Duodenal mucosa (tissue), 2 donors: ENCODE results near the gene BCOR.

Source experiments
- H3K27ac ChIP-seq: one replicate; pipeline ENCODE4 v1.7.0; 2013; ENCODE audit warnings: low read depth, low read length
- H3K27me3 ChIP-seq, 2 donors: one replicate each; pipeline ENCODE4 v1.7.0; 2013; ENCODE audit warnings: low read length in 2 of 2, control low read depth in 1 of 2; ENCODE audit not compliant: insufficient read depth in 2 of 2, control insufficient read depth in 1 of 2
- H3K36me3 ChIP-seq, 2 donors: one replicate each; pipeline ENCODE4 v1.7.0; 2013; ENCODE audit warnings: low read length in 2 of 2, control low read depth in 1 of 2; ENCODE audit not compliant: insufficient read depth in 2 of 2, control insufficient read depth in 1 of 2
- H3K4me1 ChIP-seq, 2 donors: one replicate each; pipeline ENCODE4 v1.7.0; 2013; ENCODE audit warnings: low read length in 2 of 2, control low read depth in 1 of 2; ENCODE audit not compliant: insufficient read depth in 2 of 2, control insufficient read depth in 1 of 2
- H3K4me3 ChIP-seq, 2 donors: one replicate each; pipeline ENCODE4 v1.7.0; 2013; ENCODE audit warnings: low read length in 2 of 2, low read depth in 1 of 2
- H3K9ac ChIP-seq, 2 donors: one replicate each; pipeline ENCODE4 v1.7.0; 2013; ENCODE audit warnings: low read length in 2 of 2, low read depth in 1 of 2
- H3K9me3 ChIP-seq, 2 donors: one replicate each; pipeline ENCODE4 v1.7.0; 2013; ENCODE audit warnings: low read length in 2 of 2, control low read depth in 1 of 2; ENCODE audit not compliant: control insufficient read depth in 1 of 2

BCOR gene

DNA sequence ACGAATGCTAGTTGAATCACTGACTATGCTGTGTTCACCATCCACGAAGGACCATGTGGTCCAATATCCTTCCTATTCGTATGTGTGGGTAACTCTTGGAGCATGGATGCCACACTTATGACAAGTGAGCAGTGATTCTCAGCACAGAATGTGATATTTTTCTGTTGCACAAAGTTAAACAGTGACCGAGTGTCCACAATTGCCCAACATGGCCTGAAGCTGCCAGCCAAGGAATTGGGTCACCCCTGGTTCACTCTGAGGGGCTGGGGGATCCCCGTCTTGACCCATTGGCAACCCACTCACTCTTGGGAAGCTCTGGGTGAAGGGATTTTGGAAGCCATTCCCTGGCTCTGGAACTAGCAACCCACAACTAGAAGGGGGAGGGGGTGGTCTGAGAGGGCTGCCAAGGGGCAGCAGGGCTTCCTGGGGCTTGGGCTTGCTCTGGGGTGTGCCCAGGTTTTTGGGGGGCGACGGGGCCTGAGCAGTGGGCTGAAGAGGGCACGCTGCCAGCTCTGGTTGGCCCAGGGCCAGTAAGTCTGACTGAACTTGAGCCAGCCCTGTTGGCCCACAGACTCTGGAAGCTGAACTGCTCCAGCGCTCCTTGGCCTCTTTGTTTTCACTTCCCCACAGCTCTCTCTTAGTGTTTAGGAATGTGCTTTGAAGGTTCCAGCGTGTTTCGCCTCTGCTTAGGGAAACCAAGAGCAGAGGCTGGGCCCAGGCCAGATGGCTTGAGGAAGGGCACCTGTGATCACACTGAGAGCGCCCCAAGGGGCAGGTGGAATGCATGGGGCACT lies 43.1 kb upstream of the BCOR start:
- H3K4me1 ChIP-seq, result peaks cover 9 to 14% of the 10 kb centered on the region in 2 donors
- H3K9ac ChIP-seq, result no peak overlapping the region
- H3K36me3 ChIP-seq, result no peaks in the 10 kb centered on the region
- H3K27me3 ChIP-seq, result no peaks in the 10 kb centered on the region
- no peak overlapping the region for H3K4me3 ChIP-seq
- H3K27ac ChIP-seq, result peak overlapping the region; percentile 36
- no peaks in the 10 kb centered on the region for H3K9me3 ChIP-seq

DNA sequence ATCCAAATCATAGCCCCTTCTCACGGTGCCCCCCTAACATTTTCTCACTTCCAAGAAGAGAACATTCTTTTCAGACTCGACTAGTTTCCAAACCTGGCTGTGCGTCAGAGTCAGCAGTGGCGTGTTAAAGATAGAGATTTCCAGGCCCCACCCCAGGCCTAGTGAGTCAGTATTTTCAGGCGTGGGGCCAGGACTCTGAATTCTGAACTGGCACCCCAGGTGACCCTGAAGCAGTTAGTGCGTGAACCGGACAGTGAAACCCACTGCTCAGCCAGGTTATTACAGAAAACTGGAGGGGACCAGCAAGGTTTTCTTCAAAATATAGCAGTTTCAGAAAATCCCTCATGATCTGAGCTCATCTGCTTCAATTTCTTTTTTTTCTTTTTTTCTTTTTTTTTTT lies 35.0 kb upstream of the BCOR start:
- no peaks in the 10 kb centered on the region for H3K36me3 ChIP-seq
- H3K4me3 ChIP-seq, result no peak overlapping the region
- H3K4me1 ChIP-seq, result peaks cover 0 to 5% of the 10 kb centered on the region in 2 donors
- no peak overlapping the region for H3K27ac ChIP-seq
- H3K27me3 ChIP-seq, result no peaks in the 10 kb centered on the region
- H3K9me3 ChIP-seq, result no peaks in the 10 kb centered on the region
- H3K9ac ChIP-seq, result no peak overlapping the region

DNA sequence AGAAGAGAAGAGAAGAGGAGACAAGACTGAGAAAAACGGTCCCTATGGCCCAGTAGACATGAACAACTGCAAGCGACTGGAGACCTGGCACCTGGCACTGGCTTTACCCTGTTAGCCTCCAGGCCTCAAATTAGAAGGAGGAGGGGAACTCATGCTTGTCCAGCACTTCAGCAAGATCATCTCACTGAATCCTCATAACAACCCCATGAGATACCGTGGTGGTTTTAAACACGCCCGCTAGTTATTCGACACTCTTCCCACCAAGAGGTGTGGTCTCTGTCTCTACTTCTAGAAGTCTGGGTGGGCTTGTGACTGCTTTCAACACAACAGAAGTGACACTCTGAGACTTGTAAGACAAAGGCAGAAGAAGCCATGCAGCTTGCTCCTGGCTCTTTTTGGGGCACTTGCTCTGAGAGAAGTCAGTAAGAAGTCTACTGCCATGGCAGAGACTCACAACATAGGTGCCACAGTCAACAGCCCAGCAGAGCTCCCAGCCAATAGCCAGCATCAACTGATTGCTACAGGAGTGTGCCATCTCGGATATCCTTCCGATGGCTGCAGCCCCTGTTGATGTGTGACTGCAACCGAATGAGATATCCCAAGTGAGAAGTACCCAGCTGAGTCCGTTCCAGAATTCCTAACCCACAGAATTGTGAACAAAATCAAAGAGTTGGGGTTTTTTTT lies 34.0 kb upstream of the BCOR start:
- Histone ChIP-seq H3K9ac (no peak overlapping the region), H3K9me3 (no peaks in the 10 kb centered on the region), H3K27ac (no peak overlapping the region), H3K27me3 (no peaks in the 10 kb centered on the region), H3K36me3 (no peaks in the 10 kb centered on the region), H3K4me1 (peaks cover 0 to 5% of the 10 kb centered on the region in 2 donors), H3K4me3 (no peak overlapping the region)

DNA sequence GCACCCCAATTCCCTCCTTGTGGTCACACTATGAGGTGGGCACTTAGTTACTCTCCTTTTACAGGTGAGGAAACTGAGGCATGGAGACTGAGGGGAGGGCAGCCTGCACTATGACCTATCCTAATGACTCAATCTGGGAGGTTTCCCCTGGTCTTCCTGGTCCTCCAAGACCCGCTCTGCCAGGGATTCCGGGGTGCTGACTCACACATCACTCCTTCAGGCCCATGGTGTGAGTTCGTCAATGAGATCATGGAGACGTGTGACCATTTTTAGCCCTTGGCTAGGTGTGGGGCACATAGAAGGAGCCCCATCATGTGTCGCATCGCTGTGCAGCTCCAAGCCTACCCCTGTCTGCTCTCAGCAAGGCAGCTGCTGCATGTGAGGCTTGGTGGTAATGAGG lies 32.4 kb upstream of the BCOR start:
- no peak overlapping the region for H3K4me3 ChIP-seq
- no peak overlapping the region for H3K27ac ChIP-seq
- H3K9me3 ChIP-seq, result no peaks in the 10 kb centered on the region
- no peaks in the 10 kb centered on the region for H3K36me3 ChIP-seq
- H3K9ac ChIP-seq, result no peak overlapping the region
- H3K27me3 ChIP-seq, result no peaks in the 10 kb centered on the region
- peaks cover 0 to 5% of the 10 kb centered on the region in 2 donors for H3K4me1 ChIP-seq

DNA sequence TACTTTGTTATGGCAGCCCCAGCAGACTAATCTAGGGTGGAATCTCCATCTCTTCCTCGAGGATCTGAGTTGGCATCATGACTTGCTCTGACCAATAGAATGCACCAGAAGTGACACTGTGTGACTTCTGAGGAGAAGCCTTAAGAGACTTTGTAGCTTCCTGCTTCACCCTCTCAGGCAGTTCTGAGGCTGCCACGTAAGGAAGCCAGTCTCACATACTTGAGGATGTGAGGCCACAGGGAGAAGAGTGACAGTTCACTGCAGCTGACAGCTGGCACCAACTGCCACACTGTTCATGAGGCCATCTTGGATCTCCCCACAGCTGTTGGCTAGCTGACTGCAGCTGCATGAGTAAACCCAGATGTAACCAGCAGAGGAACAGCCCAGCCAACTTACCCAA lies 29.3 kb upstream of the BCOR start:
- H3K4me3 ChIP-seq, result no peak overlapping the region
- H3K9me3 ChIP-seq, result no peaks in the 10 kb centered on the region
- no peaks in the 10 kb centered on the region for H3K4me1 ChIP-seq
- no peaks in the 10 kb centered on the region for H3K27me3 ChIP-seq
- H3K36me3 ChIP-seq, result no peaks in the 10 kb centered on the region
- H3K27ac ChIP-seq, result no peak overlapping the region
- H3K9ac ChIP-seq, result no peak overlapping the region

DNA sequence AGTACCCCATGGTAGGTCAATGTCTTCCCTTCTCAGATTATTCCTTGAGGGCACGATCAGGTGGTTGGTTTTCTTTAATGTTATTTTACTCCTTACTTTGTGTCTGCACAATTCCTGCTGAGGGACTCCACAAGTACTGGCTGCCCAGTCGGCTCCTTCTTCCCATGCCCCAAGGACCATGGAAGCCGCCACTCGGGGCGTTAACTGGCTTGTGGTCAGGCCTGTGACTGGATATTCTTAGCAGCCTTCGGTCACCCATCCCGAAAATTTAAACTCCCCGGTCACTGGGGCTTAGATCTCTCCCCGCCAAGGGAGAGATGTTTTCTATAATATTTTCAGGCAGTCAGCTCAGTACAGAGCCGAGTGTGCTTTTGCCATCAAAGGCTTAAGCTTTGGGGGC lies 24.7 kb upstream of the BCOR start:
- no peaks in the 10 kb centered on the region for H3K4me1 ChIP-seq
- no peaks in the 10 kb centered on the region for H3K27me3 ChIP-seq
- H3K27ac ChIP-seq, result no peak overlapping the region
- H3K36me3 ChIP-seq, result no peaks in the 10 kb centered on the region
- no peaks in the 10 kb centered on the region for H3K9me3 ChIP-seq
- H3K9ac ChIP-seq, result no peak overlapping the region
- no peak overlapping the region for H3K4me3 ChIP-seq

DNA sequence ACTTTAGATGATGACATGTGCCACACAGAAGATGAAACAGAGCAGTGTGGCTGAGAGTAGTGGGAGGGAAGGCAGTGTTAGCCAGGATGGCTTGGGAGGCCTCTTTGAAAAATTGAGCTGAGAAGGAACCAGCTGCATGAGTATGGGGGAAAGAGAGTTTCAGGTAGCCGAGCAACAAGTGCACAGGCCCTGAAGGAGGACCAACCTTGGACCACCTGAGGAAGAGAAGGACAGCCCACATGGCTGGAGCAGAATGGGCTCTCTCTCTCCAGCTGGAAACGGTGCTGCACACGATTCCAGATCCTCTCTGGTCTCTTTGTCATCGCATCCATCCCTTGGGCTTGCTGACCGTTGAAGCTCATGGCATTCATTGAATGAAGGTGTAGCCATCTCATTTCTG lies 23.9 kb upstream of the BCOR start:
- H3K27ac ChIP-seq, result no peak overlapping the region
- no peak overlapping the region for H3K4me3 ChIP-seq
- H3K36me3 ChIP-seq, result no peaks in the 10 kb centered on the region
- no peaks in the 10 kb centered on the region for H3K27me3 ChIP-seq
- no peaks in the 10 kb centered on the region for H3K9me3 ChIP-seq
- no peak overlapping the region for H3K9ac ChIP-seq
- no peaks in the 10 kb centered on the region for H3K4me1 ChIP-seq

DNA sequence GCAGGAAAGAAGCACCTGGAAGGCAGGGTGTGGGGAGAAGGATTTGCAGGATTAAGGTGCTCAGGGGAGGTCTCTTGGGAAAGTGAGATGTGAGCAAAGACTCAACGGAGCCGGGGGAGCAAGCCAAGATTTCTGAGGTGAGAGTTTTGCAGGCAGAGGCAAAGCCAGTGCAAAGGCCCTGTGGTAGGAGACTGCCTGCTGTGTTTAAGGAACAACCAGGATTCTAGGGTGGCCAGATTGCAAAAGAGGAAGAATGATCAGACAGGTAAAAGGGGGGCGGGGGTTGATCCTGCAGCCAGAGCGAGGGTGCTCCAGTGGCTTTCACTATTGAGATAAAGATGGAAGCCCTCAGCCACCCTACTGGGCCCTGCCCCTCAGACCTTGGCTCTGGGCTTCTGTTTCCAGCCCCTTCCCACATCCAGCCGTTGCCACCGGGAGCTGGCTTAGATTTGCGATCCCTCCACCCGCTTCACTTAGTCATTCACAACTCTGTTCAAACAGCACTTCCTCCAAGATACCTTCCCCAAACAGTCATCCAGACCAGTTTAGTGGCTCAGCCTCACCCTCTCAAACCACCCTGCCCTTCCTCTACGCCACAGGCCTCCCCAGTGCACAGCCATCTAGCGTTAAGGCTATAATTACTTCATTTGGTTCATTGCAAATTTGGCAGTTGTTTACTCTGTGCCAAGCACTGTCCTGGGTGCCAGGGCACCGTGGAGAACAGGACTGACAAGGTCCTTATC lies 23.3 kb upstream of the BCOR start:
- Histone ChIP-seq H3K27me3 (no peaks in the 10 kb centered on the region), H3K9me3 (no peaks in the 10 kb centered on the region), H3K4me3 (no peak overlapping the region), H3K9ac (no peak overlapping the region), H3K4me1 (no peaks in the 10 kb centered on the region), H3K36me3 (no peaks in the 10 kb centered on the region), H3K27ac (no peak overlapping the region)

DNA sequence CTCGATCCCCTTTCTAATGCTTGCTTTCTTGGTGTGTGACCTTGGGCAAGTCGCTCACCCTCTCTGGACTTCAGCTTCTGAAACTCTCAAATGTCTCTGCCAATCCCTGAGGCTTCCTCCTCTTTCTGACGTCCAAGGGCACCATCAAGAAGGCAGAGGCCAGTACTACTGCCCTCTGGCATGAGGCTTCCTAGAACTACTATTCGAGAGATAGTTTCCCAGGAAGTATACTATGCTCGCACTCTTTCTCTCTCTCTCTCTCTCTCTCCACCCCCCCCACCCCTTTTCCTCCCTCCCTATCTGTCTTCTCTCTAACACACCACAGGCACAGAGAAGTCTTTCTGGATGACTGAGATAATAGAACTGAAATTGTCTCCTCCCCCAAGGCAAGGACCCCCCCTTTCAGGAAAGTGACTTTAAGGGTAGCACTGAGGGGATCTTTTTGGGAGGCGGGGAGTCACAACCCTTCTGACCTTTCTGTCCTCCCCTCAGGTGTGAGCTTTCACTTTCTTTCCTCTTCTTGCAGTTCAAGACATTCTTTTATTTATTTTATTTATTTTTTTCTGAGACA lies 20.0 kb upstream of the BCOR start:
- Histone ChIP-seq H3K4me3 (no peak overlapping the region), H3K27ac (no peak overlapping the region), H3K4me1 (peaks cover 0 to 7% of the 10 kb centered on the region in 2 donors), H3K27me3 (no peaks in the 10 kb centered on the region), H3K9ac (no peak overlapping the region), H3K9me3 (no peaks in the 10 kb centered on the region), H3K36me3 (no peaks in the 10 kb centered on the region)

DNA sequence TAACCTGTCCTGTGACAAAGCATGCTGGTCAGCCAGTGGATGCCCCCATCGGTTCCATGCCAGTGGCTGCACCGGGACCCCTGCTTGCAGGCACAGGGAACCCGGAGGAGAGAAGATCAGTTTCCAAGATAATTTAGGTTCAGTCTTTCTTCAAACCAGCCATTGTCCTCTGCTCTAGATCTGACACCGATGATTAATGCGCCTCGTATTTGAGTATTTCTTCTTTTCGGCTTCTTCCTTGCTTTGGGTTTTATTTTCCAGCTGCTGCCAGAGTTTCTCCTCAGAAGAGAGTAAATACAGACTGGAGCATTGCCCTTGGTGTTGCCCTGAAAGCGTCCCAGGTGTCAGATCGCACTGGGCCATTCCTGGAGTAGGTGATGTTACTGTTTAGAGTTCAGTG lies 19.2 kb upstream of the BCOR start:
- H3K27me3 ChIP-seq, result no peaks in the 10 kb centered on the region
- H3K9ac ChIP-seq, result no peak overlapping the region
- no peaks in the 10 kb centered on the region for H3K36me3 ChIP-seq
- H3K27ac ChIP-seq, result no peak overlapping the region
- H3K9me3 ChIP-seq, result no peaks in the 10 kb centered on the region
- peaks cover 3 to 8% of the 10 kb centered on the region in 2 donors for H3K4me1 ChIP-seq
- H3K4me3 ChIP-seq, result no peak overlapping the region
